Measurements from ENCODE around the gene ADD3.

The ADD3 gene

DNA sequence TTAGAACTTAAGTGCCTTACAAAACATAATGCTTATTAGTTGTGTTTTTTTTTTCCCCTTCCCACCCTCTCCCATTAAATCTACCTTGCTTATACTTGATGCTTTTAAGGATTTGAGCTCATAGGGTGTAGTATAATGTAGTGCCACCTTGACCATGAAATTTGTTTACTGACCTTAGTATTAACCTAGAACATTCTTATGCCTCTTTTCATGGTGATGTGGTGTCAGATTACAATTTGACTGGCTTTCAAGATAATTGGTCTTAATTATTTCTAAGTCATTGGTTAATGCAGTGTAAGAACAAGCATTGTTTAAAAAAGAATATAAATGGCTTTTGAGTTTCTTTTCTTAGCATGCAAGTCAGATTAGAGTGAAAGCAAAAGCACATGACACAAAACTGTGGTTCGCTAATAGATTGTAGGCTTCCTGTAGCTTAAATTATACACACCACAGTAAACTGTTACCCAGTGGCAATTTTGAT is 61.8 kb downstream of the ADD3 start:
- peak; percentile 22 to 53 (median 43) for DNase-seq

DNA sequence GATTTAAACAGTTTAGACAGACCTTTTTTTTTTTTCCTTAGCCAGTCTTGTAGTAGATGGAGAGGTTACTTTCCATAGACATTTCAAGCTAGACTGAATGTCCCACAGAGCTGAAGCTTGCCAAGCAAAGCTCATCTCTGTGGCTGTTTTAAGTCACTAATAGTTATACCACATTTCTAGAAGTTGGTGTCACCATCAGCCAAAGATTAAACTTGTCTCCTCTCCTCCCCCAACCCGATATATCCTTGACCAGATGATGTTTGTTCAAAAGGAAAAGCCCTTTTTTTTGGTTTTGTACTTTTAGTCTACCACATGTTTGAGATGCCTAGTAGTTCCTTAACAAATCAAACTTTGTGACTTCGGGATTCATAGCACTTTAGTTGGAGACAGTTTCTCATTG is 66.1 kb downstream of the ADD3 start:
- no peak for DNase-seq

GRCh38 chr10:110074298-110074697 is 66.5 kb downstream of the ADD3 start:
- peak; percentile 55 to 60 (median 59) for DNase-seq

GRCh38 chr10:110074758-110075671 is 67.2 kb downstream of the ADD3 start:
- DNase-seq, result no peak

GRCh38 chr10:110075686-110076085 is 67.9 kb downstream of the ADD3 start:
- no peak for DNase-seq

DNA sequence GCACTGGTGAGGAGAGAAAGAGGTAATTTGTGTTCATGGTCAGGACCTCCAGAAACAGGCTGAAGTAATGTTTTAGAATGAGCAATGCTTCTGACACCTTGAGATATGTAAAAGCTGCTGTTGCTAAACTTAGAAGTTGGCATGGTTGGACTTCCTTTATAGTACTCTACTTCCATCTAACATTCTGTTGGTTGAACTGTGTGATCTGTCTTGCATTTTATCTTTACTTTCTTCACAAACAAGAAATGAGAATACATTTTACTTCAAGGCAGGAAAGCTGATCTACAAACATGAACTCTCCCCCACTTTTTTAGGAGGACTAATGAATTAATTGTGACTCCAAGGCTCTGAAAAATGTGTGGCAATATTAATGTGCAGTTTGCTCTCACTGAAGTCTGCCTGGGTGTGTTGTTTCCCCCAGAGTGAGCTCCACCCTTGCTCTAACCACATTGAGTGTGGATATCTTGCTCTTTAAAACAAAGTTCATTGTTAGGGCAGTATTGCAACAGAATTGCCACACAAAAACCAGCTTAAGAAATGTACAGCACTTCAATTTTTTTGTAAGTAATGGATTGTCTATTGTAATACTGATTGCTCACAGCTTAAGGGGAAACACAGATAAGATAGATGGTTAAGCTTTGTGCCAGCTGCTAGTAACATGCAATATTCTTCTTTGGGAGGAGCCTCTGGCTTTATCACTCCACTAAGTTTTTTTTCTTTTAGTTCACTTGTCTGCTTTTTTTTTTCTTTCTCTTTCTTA is 69.0 kb downstream of the ADD3 start:
- peak; percentile 68 to 89 (median 87) for DNase-seq

DNA sequence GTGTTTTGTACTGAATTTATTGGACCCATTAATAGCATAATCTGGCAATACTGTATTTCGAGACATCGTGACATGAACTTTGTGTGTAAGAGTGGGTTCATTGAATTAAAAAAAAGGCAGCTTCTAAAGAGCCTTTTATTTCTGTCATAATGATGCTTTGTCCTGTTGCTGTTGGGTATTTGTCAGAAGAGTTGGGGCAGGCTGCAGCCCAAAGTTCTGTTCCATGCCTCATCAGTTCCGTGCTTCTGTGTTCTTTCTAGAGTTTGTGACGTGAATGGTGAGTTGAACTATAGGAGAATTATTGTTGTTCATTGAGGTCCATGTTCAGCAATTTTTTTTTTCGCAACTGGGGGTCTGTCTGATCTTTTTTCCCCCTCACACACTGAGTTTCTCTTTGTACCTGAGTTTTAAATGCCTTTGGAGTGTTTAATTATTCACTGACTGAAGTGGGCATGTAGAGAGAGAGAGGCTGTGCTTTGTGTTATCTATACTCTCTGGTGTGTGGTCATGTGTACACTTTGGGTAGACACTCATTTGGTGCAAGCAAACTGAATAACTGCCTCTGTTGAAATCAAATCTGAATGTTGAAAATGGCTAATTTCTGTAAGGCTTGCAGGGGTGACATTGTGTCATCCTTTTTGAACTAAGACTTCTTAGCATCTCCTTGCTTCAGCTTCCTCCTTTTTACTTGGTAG is 69.8 kb downstream of the ADD3 start:
- DNase-seq, result peak; percentile 31 to 65 (median 63)

DNA sequence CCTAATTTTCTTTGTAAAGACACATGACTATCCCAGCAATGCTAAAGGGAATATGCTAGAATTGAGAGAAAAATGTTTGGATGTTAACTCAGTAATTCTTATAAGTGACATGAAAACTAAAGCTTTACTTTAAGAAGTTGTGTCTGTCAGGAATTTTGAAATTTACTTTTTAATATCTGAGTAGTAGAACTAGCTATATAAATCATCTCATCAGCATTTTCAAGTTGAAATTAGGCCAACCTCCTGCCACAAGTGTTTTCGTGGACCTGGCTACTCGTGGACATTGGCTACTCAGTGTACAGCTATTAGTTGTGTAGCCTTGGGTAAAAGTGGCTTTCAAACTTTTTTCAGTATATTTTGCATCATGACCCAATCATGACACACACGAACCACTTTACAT is 70.5 kb downstream of the ADD3 start:
- DNase-seq, result no peak

GRCh38 chr10:110081911-110082310 is 74.1 kb downstream of the ADD3 start:
- peak; percentile 57 to 69 (median 69) for DNase-seq

DNA sequence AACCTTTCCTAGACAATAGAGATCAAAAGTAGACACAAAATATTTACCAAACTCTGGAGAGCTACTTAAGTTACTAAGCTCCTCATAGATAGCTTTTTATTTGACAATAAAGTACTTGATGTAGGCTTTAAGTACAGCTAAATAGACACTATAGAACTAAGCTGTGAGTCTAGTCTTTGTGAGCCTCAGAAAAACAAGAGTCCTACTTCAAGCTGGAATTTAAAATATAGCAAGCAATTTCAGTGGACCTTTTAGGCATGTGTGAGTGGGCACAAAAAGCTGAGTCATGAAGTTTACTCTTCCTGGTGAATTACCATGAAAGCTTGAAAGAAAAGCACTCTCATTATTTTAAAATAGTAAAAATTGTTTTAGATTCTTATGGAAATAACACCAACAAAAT is 76.1 kb downstream of the ADD3 start:
- DNase-seq, result peak in 1 of 3 donors; percentile 34

- no peak for DNase-seq
Measured at GRCh38 chr10:110087682-110088081, 79.9 kb downstream of the ADD3 start.

DNA sequence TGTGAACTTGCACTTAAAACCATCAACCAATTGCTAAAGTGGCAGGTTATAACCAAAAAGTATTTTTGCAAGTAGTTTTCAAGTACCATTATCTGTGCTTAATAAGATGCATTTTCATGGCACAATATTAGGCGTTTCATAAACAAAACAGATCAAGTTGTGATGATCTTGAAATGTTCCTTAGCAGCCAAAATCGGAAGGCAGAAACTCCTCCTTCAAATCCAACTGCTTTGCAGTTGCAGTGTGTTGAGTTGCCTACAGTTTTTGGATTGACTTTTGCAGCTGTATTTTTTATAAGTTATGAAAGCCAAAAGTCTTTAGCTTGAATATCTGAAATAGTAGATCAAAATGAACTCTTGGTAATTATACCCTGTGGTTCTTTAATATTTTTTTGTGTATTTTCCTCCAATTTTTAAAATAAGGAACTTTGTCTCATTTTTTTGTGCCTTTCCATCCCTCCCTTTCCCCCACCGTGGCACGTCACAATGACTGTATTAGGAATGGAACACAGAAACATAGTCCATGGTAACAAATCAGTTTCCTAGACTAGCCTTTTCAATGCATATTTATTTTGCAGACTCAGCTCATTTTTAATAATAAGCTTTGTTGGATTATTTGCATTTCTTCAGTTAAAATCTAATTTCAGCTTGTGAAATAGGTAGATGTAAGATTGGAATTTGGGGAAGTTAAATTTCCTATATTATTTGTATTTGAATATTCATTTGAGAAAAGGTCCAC is 80.8 kb downstream of the ADD3 start:
- DNase-seq, result no peak

- DNase-seq, result no peak
Measured at GRCh38 chr10:110091830-110092229, 84.0 kb downstream of the ADD3 start.

DNA sequence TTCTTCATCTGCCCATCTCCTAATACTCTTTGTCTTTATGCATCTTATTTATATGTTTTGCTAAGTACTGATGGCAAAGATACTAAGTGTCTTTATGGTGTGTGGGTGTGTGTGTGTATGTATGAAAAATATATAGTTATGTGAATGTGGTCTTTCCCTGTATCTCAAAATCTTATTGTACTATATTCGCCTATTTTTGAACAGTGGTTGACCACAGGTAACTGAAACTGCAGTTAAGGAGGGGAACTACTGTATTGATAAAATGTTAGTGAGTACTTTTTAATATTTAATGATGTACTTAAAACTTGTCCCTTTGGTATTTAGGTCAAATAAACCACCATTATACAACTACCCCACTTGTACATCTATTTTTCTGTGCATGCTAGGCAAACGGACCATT is 85.9 kb downstream of the ADD3 start:
- no peak for DNase-seq

DNA sequence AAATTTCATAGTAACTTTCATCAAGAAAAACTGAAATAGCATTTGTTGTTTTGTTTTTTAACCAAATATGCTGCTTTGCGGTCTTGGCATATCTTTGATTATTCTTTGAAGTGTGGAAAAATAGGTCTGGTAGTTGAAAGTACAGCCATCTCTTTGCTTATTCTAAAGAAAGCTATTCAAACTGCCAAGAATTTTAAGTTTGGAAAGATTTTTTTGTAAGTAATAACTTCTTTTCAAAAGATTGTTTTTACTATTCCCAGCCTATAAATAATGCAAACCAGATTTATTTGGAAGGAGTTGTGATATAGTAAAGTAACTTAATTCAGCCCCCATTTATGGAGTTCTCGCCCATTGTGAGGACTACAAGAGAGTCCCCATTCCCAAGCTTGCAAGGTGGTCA is 87.0 kb downstream of the ADD3 start:
- DNase-seq, result no peak

DNA sequence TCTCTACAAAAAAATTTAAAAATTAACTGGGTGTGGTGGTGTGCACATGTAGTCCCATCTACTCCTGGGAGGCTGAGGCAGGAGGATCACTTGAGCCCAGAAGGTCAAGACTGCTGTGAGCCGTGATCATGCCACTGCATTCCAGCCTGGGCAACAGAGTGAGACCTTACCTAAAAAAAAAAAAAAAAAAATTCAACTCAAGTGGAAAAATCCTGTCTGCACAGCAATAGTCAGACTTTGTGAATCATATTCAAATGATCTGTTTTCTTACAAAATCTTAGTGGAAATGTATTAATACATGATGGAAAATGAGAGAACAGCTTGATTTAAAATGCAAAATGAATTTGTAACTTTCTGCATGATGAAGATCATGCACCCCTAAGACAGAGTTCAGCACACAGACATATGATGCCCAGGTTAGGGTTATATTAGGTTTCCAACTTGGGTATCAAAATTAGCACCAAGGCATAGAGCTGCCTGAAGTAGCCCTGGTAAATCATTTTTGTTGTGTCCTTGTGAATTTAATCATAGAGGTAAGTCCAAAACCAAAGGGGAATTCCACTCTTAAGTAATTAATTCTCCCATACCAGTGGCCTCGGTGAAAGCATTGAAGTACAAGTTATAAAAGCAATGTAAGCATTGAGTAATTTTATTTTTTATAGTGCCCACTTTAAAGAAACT is 93.8 kb downstream of the ADD3 start:
- peak in 2 of 3 donors; percentile 39 to 46 for DNase-seq

DNA sequence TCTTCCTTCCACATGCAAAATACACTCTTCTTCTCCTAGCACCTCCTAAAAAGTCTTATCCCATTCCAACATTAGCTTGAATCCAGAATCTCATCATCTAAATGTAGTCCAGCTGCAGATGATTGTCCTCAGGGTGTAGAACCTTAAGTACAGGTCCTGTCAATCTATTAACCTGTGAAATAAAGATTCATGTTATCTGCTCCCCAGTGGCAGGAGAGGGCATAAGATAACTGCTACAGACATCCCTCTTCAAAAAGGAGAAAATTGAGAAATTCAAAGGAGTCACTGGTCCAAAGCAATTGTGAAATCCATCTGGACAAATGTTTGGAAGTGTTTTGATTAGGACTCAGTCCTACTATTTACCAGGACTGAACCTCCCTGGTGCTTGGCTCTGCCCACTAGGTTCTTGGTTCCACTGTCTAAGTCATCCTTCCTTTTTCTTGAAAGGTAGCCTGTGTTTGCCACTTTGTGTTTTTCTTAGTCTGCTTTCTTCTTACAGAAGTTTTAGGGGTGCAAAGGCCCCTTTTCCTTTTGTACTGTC is 96.2 kb downstream of the ADD3 start:
- no peak for DNase-seq

GRCh38 chr10:110105873-110106272 is 98.1 kb downstream of the ADD3 start:
- no peak for DNase-seq

GRCh38 chr10:110107430-110107829 is 99.6 kb downstream of the ADD3 start:
- no peak for DNase-seq

DNA sequence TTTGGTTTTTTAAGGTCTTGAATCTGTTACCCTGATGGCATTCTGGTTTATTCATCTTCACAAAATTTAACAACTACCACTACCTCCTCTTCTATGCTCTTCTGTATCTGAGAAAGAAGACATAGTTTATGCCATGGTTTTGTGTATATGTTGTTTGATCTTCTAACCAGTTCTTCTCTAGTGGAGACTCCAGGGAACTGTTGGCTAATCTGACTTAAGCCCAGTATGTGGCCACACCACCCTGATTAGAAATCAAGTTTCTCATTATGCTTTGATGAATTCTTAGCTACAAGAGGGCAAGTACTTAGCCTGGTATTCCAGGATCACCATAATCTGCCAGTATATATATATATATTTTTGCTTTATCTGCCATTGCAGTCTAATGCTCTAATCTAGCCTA is 100.1 kb downstream of the ADD3 start:
- DNase-seq, result no peak

DNA sequence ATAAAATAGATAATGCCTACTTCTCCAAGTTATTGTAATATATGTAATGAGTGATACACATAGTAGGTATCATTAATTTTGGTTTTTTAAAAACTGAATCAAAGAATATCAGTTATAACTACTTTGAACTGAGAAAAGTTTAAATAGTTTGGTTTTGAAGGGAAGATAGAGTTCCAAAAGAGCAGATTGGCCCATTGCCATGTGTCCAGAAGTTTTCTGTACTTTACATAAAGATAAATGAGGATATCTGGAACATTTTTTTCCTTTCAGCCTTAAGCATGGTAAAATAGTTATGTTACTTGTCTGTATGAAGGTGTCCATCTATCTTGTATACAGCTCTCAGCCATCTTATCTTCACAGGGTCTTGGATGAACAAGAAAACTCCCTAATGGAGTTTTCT is 101.7 kb downstream of the ADD3 start:
- no peak for DNase-seq

DNA sequence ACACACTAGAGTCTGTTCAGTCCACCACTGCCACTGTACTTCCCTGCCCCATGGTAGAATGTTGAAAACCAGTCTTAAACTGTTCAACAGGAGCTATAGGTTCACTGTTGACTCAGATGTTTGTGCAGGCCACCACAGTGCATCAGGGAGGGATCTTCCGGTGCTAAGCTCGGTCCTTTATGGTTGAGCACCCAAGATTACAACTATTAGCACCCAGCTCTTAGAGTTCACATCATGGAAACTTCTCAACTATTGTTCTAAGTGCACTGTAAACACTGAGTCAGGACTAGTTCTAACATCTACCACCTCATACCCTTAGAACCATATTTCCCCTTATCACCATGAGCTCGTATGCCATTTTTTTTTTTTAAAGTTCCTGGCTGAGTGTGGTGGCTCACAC is 102.6 kb downstream of the ADD3 start:
- no peak for DNase-seq
